B cell (primary cell): Measurements from ENCODE around the gene PRAF2. TPM values are rescaled to one million over a fixed set of nuclear protein-coding genes. Genes with fewer than 3 reads are reported as not detected.

Experiments used
- ATAC-seq: fragments of 200-7000 bp; cut with Tn5 transposase; one replicate; pipeline ENCODE4 v1.10.0; 2021; ENCODE audit warnings: low read depth, mild to moderate bottlenecking, moderate number of reproducible peaks, moderate library complexity
- CTCF ChIA-PET: fragments of 350-600 bp; sonication (Branson Sonifier 250); formaldehyde crosslinking; loops from one replicate; lab custom pipeline; 2021; ENCODE audit warnings: antibody characterized with exemption, inconsistent platforms; lab: Charles Lee
- POLR2A ChIA-PET: fragments of 350-600 bp; sonication (Branson Sonifier 250); formaldehyde crosslinking; loops from one replicate; lab custom pipeline; 2021; ENCODE audit warnings: antibody characterized with exemption; lab: Charles Lee
- DNase-seq: peaks from one replicate; pipeline ENCODE4 v3.0.0; 2013
- H2AFZ ChIP-seq: 2 replicates; pipeline ENCODE4 v1.6.1; 2012; ENCODE audit warnings: mild to moderate bottlenecking, low read depth, low read length; ENCODE audit not compliant: insufficient read depth, poor library complexity, severe bottlenecking
- H3K27ac ChIP-seq, 2 donors: 1 replicate in 1 of 2; 2 replicates in 1 of 2; pipeline ENCODE4 v1.5.1; 2012 to 2013; ENCODE audit warnings: low read length in 2 of 2, mild to moderate bottlenecking in 2 of 2, moderate library complexity in 1 of 2
- H3K27me3 ChIP-seq, 4 experiments: fragments of 200-600 bp in 1 of 4; sonication (generic) in 1 of 4; replicated peaks in 1 of 4; 1 replicate in 2 of 4; 2 replicates in 2 of 4; pipeline versions ENCODE4 v1.6.1 to v1.7.0; 2013 to 2016; ENCODE audit warnings: low read length in 3 of 4, mild to moderate bottlenecking in 2 of 4, mixed read lengths in 1 of 4, moderate library complexity in 1 of 4; ENCODE audit not compliant: insufficient read depth in 4 of 4, control insufficient read depth in 3 of 4; ENCODE audit errors: control extremely low read depth in 1 of 4
- H3K36me3 ChIP-seq, 2 experiments: replicated peaks in 1 of 2; 1 replicate in 1 of 2; 2 replicates in 1 of 2; pipeline versions ENCODE4 v1.6.1 to v1.7.1; 2013; ENCODE audit warnings: low read length in 1 of 2; ENCODE audit not compliant: insufficient read depth in 2 of 2, control insufficient read depth in 1 of 2; ENCODE audit errors: control extremely low read depth in 1 of 2, extremely low read depth in 1 of 2
- H3K4me1 ChIP-seq, 2 donors: fragments of 200-600 bp in 1 of 2; sonication (generic) in 1 of 2; 1 replicate in 1 of 2; 2 replicates in 1 of 2; pipeline versions ENCODE4 v1.5.1 to v1.6.1; 2013 to 2017; ENCODE audit warnings: low read length in 2 of 2; ENCODE audit not compliant: control insufficient read depth in 2 of 2, insufficient read depth in 2 of 2
- H3K4me2 ChIP-seq: replicated peaks from 2 replicates; pipeline ENCODE3; 2012; ENCODE audit warnings: mild to moderate bottlenecking, low read depth, low read length; ENCODE audit not compliant: poor library complexity, severe bottlenecking
- H3K4me3 ChIP-seq, 5 experiments: fragments of 200-600 bp in 1 of 5; sonication (generic) in 1 of 5; 1 replicate in 3 of 5; 2 replicates in 2 of 5; pipeline versions ENCODE4 v1.5.1 to v1.7.0; 2011 to 2016; ENCODE audit warnings: low read length in 4 of 5, mild to moderate bottlenecking in 4 of 5, low read depth in 2 of 5, control low read depth in 1 of 5, moderate library complexity in 1 of 5; ENCODE audit not compliant: insufficient read depth in 1 of 5; ENCODE audit errors: control extremely low read depth in 1 of 5, extremely low read depth in 1 of 5
- H3K79me2 ChIP-seq: fragments of 200-600 bp; sonication (generic); one replicate; pipeline ENCODE4 v1.6.0; 2016; ENCODE audit warnings: low read length; ENCODE audit not compliant: control insufficient read depth, insufficient read depth
- H3K9ac ChIP-seq: fragments of 200-600 bp; sonication (generic); 2 replicates; pipeline ENCODE4 v1.6.1; 2017; ENCODE audit warnings: mild to moderate bottlenecking, low read length, moderate library complexity
- H3K9me3 ChIP-seq, 3 donors: one replicate each; pipeline versions ENCODE4 v1.6.1 to v1.7.1; 2013; ENCODE audit warnings: low read length in 2 of 3; ENCODE audit not compliant: control insufficient read depth in 2 of 3, insufficient read depth in 1 of 3; ENCODE audit errors: control extremely low read depth in 1 of 3
- H4K20me1 ChIP-seq: 2 replicates; pipeline ENCODE4 v1.6.0; 2012; ENCODE audit warnings: mild to moderate bottlenecking, low read length; ENCODE audit not compliant: insufficient read depth, control insufficient read depth, poor library complexity, severe bottlenecking
- H3K27ac Mint-ChIP-seq: one replicate; pipeline ENCODE4 v1.8.0; 2021; ENCODE audit warnings: mixed read lengths
- H3K27me3 Mint-ChIP-seq: one replicate; pipeline ENCODE4 v1.8.0; 2021; ENCODE audit warnings: mixed read lengths
- H3K4me1 Mint-ChIP-seq: one replicate; pipeline ENCODE4 v1.8.0; 2021; ENCODE audit warnings: mixed read lengths
- H3K4me3 Mint-ChIP-seq: one replicate; pipeline ENCODE4 v1.8.0; 2021; ENCODE audit warnings: mixed read lengths
- H3K9me3 Mint-ChIP-seq: one replicate; pipeline ENCODE4 v1.8.0; 2022; ENCODE audit warnings: mixed read lengths; ENCODE audit not compliant: insufficient read depth
- CTCF ChIP-seq: fragments of 200-600 bp; IDR thresholded peaks from one replicate; pipeline ENCODE4 v1.8.0; 2022; ENCODE audit warnings: antibody characterized with exemption, mild to moderate bottlenecking
- EZH2 ChIP-seq: IDR thresholded peaks from 2 replicates; pipeline ENCODE4 v1.6.1; 2012; ENCODE audit warnings: borderline replicate concordance, low read depth, mild to moderate bottlenecking, moderate library complexity, low read length; ENCODE audit not compliant: insufficient read depth, poor library complexity, severe bottlenecking
- WGBS: methylation state at CpG from one replicate; pipeline ENCODE4 v1.1.5; 2013; ENCODE audit warnings: missing lambda C conversion rate; ENCODE audit not compliant: insufficient coverage; 5-methylcytosine and 5-hydroxymethylcytosine counted together
- intact Hi-C: fragments of 100-400 bp; cut with micrococcal nuclease; formaldehyde crosslinking; loops from one replicate; pipeline ENCODE4 v1.10.0; 2022
- polyA plus RNA-seq: library from polyadenylated mRNA; depleted of rRNA; stranded (reverse); fragments of >200 nt; gene quantifications from 2 replicates; pipeline ENCODE4 v1.2.3, GENCODE V29; 2012
- total RNA-seq, 2 donors: library from RNA; stranded (reverse); fragments of 120-200 nt in 1 of 2; gene quantifications; 1 replicate in 1 of 2; 2 replicates in 1 of 2; pipeline versions ENCODE4 v1.2.3 to v1.2.4, GENCODE V29; 2013 to 2022

The PRAF2 gene
- total and polyA plus RNA-seq, 2 donors (not counting 1 experiment from before 2014, with no cell fraction given): 19.0 to 19.4 TPM

- ChIA-PET CTCF (interaction anchor here (0.7 kb wide), 1 partner anchor 154 kb away, joined by 3 read pairs; no protein-coding TSS in a partner anchor), POLR2A (interaction anchor here (0.7 kb wide), 1 partner anchor 17 kb away, joined by 4 read pairs; no protein-coding TSS in a partner anchor)
- H4K20me1 ChIP-seq: no peaks in the 10 kb centered on the region
- intact Hi-C loops: loop anchor here (5.0 to 10.0 kb wide), 2 partner anchors 238 to 1386 kb away; partner anchors contain the start of genes ELK1, HDAC6 and UXT
- peaks cover 12 to 25% of the 10 kb centered on the region in 2 donors for H3K4me1 ChIP-seq
- H3K9me3 ChIP-seq: no peaks in the 10 kb centered on the region
- H3K27ac ChIP-seq: no peak overlapping the region
- no peak for TF ChIP-seq CTCF
- TF ChIP-seq EZH2: no peak
- no peak overlapping the region for H3K4me3 Mint-ChIP-seq
- no peak overlapping the region for H3K4me3 ChIP-seq
- ATAC-seq: no peak
- peaks cover 0 to 17% of the 10 kb centered on the region in 2 experiments for H3K36me3 ChIP-seq
- H3K4me1 Mint-ChIP-seq: peaks cover 28% of the 10 kb centered on the region
- H3K79me2 ChIP-seq: peaks cover 8% of the 10 kb centered on the region
- no peaks in the 10 kb centered on the region for H3K27me3 ChIP-seq
- no peak overlapping the region for H3K4me2 ChIP-seq
- DNase-seq: no peak
- H3K27ac Mint-ChIP-seq: peak overlapping the region; percentile 41
- no peak overlapping the region for H2AFZ ChIP-seq
- no CpG with 5 or more reads among the region's 7 CpGs for WGBS
- no peak overlapping the region for H3K9ac ChIP-seq
- no peaks in the 10 kb centered on the region for H3K27me3 Mint-ChIP-seq
- no peaks in the 10 kb centered on the region for H3K9me3 Mint-ChIP-seq
Observed at GRCh38 chrX:49040376-49040955, 33.3 kb downstream of the PRAF2 start.
